Astrocyte of the spinal cord (primary cell): ENCODE results near the gene MEIOC.

Experiments
- DNase-seq: peaks from one replicate; pipeline ENCODE4 v3.0.0; 2011; ENCODE audit warnings: low read depth, low spot score
- H3K4me3 ChIP-seq: 2 replicates; pipeline ENCODE4 v1.5.1; 2011; ENCODE audit warnings: low read depth, mild to moderate bottlenecking, low read length, moderate library complexity
- CTCF ChIP-seq: IDR thresholded peaks from 2 replicates; pipeline ENCODE4 v1.5.1; 2012; ENCODE audit warnings: low read depth, mild to moderate bottlenecking, low read length, inconsistent platforms
- in situ Hi-C: cut with HindIII; loops from 2 replicates; pipeline ENCODE4 v1.10.0; 2017; ENCODE audit warnings: low sequenced_read_pairs

MEIOC gene

GRCh38 chr17:44661835-44662234, 5.6 kb downstream of the MEIOC start:
- H3K4me3 ChIP-seq, result no peak overlapping the region
- in situ Hi-C loops, result no loop called here
- DNase-seq, result no peak
- no peak for TF ChIP-seq CTCF

- in situ Hi-C loops, result no loop called here
- no peak overlapping the region for H3K4me3 ChIP-seq
- DNase-seq, result no peak
- TF ChIP-seq CTCF, result no peak
Observed at GRCh38 chr17:44663095-44663494, 6.8 kb downstream of the MEIOC start.

- in situ Hi-C loops, result no loop called here
- no peak for DNase-seq
- H3K4me3 ChIP-seq, result no peak overlapping the region
- no peak for TF ChIP-seq CTCF
Observed at GRCh38 chr17:44664867-44665266, 8.6 kb downstream of the MEIOC start.

- no peak for TF ChIP-seq CTCF
- in situ Hi-C loops, result no loop called here
- no peak for DNase-seq
- H3K4me3 ChIP-seq, result no peak overlapping the region
Observed at GRCh38 chr17:44666006-44666405, 9.7 kb downstream of the MEIOC start.

GRCh38 chr17:44672479-44673093, 16.3 kb downstream of the MEIOC start:
- peak; percentile 52 for DNase-seq
- in situ Hi-C loops, result no loop called here

GRCh38 chr17:44673893-44674292, 17.6 kb downstream of the MEIOC start:
- no peak for DNase-seq
- TF ChIP-seq CTCF, result no peak
- H3K4me3 ChIP-seq, result no peak overlapping the region
- in situ Hi-C loops, result no loop called here

More at GRCh38 chr17:44672479-44673093, 16.3 kb downstream of the MEIOC start:
- TF ChIP-seq CTCF, result peak; percentile 63
- H3K4me3 ChIP-seq, result no peak overlapping the region
